ENCODE results near the gene HOXA5.

HOXA5 gene

GRCh38 chr7:27124096-27124901 is 19.2 kb downstream of the HOXA5 start:
- in situ Hi-C loops (cut with MboI; ENCODE audit: low sequenced_read_pairs): no loop called here

GRCh38 chr7:27123477-27124053 is 19.9 kb downstream of the HOXA5 start:
- in situ Hi-C loops (cut with MboI; ENCODE audit: low sequenced_read_pairs): no loop called here

GRCh38 chr7:27123007-27123476 is 20.4 kb downstream of the HOXA5 start:
- in situ Hi-C loops (cut with MboI; ENCODE audit: low sequenced_read_pairs): no loop called here

- in situ Hi-C loops (cut with MboI; ENCODE audit: low sequenced_read_pairs): no loop called here
These were observed 21.2 kb downstream of the HOXA5 start for GRCh38 chr7:27122077-27122910.

- in situ Hi-C loops (cut with MboI; ENCODE audit: low sequenced_read_pairs): no loop called here
These were observed 21.8 kb downstream of the HOXA5 start for GRCh38 chr7:27121684-27122076.

- in situ Hi-C loops (cut with MboI; ENCODE audit: low sequenced_read_pairs): no loop called here
These were observed 24.0 kb downstream of the HOXA5 start for GRCh38 chr7:27119412-27119911.

- in situ Hi-C loops (cut with MboI; ENCODE audit: low sequenced_read_pairs): no loop called here
These were observed 24.9 kb downstream of the HOXA5 start for GRCh38 chr7:27118580-27118979.

- in situ Hi-C loops (cut with MboI; ENCODE audit: low sequenced_read_pairs): no loop called here
These were observed 25.5 kb downstream of the HOXA5 start for GRCh38 chr7:27117887-27118491.

GRCh38 chr7:27116962-27117886 is 26.3 kb downstream of the HOXA5 start:
- in situ Hi-C loops (cut with MboI; ENCODE audit: low sequenced_read_pairs): no loop called here

- in situ Hi-C loops (cut with MboI; ENCODE audit: low sequenced_read_pairs): no loop called here
These were observed 27.2 kb downstream of the HOXA5 start for GRCh38 chr7:27116031-27116961.

- in situ Hi-C loops (cut with MboI; ENCODE audit: low sequenced_read_pairs): no loop called here
These were observed 28.1 kb downstream of the HOXA5 start for GRCh38 chr7:27115221-27116026.

GRCh38 chr7:27114881-27115220 is 28.6 kb downstream of the HOXA5 start:
- in situ Hi-C loops (cut with MboI; ENCODE audit: low sequenced_read_pairs): no loop called here

- in situ Hi-C loops (cut with MboI; ENCODE audit: low sequenced_read_pairs): no loop called here
These were observed 29.3 kb downstream of the HOXA5 start for GRCh38 chr7:27113991-27114769.

GRCh38 chr7:27112955-27113949 is 30.2 kb downstream of the HOXA5 start:
- in situ Hi-C loops (cut with MboI; ENCODE audit: low sequenced_read_pairs): no loop called here

- in situ Hi-C loops (cut with MboI; ENCODE audit: low sequenced_read_pairs): no loop called here
These were observed 31.1 kb downstream of the HOXA5 start for GRCh38 chr7:27112361-27112760.

- in situ Hi-C loops (cut with MboI; ENCODE audit: low sequenced_read_pairs): no loop called here
These were observed 31.7 kb downstream of the HOXA5 start for GRCh38 chr7:27111751-27112277.

All from HL-60/S4 treated with retinoic acid at 250 ng/mL for 4 days and 3 days (cell line).